GM12891 (cell line): ENCODE measurements around the gene PDIK1L.

Source experiments
- POLR2A ChIP-seq: IDR thresholded peaks from 2 replicates; pipeline ENCODE4 v1.6.1; 2011; ENCODE audit warnings: low read depth, low read length, control low read depth
- POLR2AphosphoS5 ChIP-seq: IDR thresholded peaks from 2 replicates; pipeline ENCODE4 v1.6.1; 2011; ENCODE audit warnings: low read depth, low read length, control low read depth
- POU2F2 ChIP-seq: IDR thresholded peaks from 2 replicates; pipeline ENCODE4 v1.6.1; 2011; ENCODE audit warnings: low read depth, mild to moderate bottlenecking, control low read depth, low read length, moderate library complexity
- SPI1 ChIP-seq: IDR thresholded peaks from 2 replicates; pipeline ENCODE4 v1.6.1; 2011; ENCODE audit warnings: low read depth, low read length, control low read depth
- TAF1 ChIP-seq: IDR thresholded peaks from 2 replicates; pipeline ENCODE4 v1.6.1; 2011; ENCODE audit warnings: low read depth, low read length, control low read depth

- no peak for TF ChIP-seq TAF1
- no peak for TF ChIP-seq POLR2A
- TF ChIP-seq POLR2AphosphoS5, result no peak
- no peak for TF ChIP-seq SPI1
- no peak for TF ChIP-seq POU2F2
Measured at GRCh38 chr1:26072305-26072704, 39.3 kb upstream of the PDIK1L start.
